Measurements from ENCODE around the gene IQGAP1.

GRCh38 chr15:90352107-90352893, 35.7 kb upstream of the IQGAP1 start, which contains the start of gene ZNF774:
- TF ChIP-seq, protein P1, sequence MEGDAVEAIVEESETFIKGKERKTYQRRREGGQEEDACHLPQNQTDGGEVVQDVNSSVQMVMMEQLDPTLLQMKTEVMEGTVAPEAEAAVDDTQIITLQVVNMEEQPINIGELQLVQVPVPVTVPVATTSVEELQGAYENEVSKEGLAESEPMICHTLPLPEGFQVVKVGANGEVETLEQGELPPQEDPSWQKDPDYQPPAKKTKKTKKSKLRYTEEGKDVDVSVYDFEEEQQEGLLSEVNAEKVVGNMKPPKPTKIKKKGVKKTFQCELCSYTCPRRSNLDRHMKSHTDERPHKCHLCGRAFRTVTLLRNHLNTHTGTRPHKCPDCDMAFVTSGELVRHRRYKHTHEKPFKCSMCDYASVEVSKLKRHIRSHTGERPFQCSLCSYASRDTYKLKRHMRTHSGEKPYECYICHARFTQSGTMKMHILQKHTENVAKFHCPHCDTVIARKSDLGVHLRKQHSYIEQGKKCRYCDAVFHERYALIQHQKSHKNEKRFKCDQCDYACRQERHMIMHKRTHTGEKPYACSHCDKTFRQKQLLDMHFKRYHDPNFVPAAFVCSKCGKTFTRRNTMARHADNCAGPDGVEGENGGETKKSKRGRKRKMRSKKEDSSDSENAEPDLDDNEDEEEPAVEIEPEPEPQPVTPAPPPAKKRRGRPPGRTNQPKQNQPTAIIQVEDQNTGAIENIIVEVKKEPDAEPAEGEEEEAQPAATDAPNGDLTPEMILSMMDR (IDR thresholded peaks at IDR 0.05; ENCODE audit: low read length) = no peak
- no peak for TF ChIP-seq EZH2 (IDR thresholded peaks at IDR 0.05; ENCODE audit: borderline replicate concordance, low read length)

Measured in OCI-LY1 (cell line).